HG03469 (cell line): ENCODE measurements around the gene HMG20A.

Source experiments
- ATAC-seq: cut with Tn5 transposase; IDR thresholded peaks from one replicate; pipeline ENCODE4 v1.9.1; 2021; ENCODE audit warnings: mild to moderate bottlenecking, moderate library complexity, moderate number of reproducible peaks; ENCODE audit not compliant: unreplicated experiment

HMG20A gene

GRCh38 chr15:77495838-77496596 lies 75.3 kb downstream of the HMG20A start:
- no peak for ATAC-seq

DNA sequence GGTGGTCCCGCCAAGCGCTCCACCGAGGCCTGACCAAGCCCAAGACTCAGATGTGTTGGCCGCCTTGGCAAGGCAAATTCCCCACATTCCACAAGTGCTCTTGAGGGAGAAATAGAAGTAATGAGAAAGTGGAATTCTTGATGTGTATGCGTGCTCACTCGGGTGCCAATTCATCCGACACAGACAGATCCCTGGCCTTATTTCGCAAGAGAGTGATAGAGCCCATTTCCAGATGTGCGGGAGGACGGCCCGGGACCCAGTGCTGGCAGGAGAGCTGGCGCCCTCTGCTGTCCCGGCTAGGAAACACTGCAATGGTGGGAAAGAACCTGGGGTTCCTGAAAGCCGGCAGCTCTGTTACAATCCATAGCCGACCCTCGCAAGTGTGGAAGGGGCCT lies 76.0 kb downstream of the HMG20A start:
- no peak for ATAC-seq

DNA sequence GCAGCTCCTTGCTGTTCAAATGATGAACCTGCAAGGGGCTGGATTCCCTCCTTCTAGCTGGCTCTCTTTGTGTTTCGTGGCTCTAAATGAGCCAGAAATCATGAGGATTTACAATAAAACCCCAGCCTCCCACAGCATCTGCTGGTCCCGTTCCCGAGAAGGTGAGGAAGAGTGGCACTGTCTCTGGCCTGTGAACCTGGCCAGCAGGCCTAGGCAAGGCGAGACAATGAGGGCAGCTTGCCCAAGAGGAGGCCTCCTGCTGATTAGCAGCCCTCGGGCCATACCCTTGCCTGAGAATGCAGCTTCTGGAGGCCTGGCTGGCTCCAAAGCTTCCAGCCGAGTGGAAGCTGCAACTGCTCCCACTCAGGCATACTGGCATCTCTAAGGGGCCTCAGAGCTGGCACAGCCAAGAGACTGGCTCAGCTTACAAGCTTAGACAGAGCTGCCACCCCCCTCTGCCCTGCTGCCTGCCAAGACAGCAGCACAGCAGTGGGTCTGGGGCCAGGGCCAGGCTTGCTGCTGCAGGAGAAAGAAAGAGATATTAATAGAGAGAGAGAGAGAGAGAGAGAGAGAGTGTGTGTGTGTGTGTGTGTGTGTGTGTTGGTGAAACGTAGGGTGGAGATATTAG lies 76.5 kb downstream of the HMG20A start:
- ATAC-seq = no peak

DNA sequence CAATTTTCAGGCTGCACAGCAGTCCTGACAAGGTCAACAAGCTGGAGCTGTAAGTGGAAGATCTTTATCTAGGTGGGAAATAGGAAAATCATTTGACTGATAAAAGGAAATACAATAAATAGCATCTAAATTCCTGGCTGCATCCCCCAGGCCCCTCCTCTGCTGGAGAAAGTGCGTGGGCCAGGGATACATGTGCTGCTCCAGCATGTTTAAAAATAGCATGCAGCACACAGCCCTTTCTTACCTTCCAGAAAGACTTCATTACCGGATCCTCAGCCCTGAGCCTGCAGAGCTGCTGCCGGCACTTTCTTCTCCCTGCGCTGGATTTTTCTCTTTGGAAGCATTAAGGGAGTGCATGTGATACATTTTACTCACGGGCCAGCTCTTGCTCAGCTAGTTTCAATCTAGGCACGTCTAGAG lies 77.3 kb downstream of the HMG20A start:
- ATAC-seq = no peak

DNA sequence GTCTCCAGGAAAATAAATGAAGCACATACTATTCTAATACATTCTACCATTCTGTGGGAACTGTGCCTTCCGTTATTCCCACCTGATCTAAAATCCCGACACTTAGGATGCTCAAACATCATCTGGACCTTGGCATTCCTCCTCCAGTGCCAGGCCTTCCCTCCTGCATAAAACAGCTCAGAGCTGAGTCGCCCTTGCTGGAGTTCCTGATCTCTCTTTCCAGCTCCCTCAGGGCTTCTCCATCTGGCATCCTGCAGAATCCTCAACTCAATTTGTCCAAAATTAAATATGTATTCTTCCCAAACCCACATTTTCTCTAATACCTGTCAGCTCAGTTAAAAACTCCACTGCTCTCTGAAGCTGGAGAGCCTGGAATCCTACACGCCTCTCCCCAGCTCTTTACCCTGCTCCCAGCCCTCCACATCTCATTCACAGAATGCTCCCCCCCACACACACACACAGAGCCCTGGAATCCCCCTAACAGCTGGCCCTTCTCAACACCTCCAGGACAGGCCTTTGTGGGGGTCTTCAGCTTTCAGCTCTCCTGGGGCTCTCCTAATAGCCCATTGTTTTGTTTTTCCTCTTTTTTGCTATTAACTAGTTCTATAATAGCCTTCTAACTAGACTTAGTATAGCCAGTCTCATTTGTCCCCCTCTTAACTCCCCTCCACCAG lies 78.5 kb downstream of the HMG20A start:
- ATAC-seq = no peak

DNA sequence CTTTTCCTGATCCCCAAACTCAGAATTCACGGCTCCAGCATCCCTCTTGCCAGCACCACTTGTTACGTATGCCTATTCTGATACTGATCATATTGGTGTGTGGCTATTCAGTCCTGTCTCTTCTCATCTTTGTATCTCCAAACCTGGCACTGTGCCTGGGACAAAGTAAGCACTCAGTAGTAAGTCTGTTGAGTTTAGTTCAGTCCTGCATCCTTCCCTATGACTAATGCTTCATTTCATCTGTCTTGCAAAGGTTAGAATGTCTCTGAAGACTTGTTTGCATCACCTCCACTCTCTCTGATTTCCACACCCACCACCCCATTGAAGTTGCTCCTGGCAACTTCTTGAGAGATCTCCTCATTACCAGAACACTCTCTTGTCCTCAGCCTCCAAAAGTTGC lies 80.3 kb downstream of the HMG20A start:
- ATAC-seq = no peak

- no peak for ATAC-seq
Observed at GRCh38 chr15:77502379-77503095, 81.8 kb downstream of the HMG20A start.

DNA sequence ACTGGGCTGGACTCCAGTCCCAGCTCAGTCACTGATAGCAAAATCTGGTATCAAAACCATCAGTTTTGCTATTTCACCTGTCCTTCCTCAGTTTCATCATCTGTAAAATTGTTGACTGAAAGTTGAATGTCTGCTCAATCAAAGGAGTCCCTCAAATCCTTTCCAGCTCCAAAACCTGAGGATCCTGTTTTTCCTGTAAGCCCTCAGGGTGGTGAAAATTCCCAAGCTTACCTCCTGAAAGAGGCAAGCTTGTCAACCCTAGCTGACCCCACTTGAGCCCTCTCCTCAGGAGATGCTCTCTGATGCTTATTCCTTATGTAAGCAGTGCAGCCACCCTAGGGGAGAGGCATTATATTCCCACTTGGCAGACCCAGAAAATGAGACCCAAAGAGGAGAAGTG lies 82.6 kb downstream of the HMG20A start:
- ATAC-seq = no peak

DNA sequence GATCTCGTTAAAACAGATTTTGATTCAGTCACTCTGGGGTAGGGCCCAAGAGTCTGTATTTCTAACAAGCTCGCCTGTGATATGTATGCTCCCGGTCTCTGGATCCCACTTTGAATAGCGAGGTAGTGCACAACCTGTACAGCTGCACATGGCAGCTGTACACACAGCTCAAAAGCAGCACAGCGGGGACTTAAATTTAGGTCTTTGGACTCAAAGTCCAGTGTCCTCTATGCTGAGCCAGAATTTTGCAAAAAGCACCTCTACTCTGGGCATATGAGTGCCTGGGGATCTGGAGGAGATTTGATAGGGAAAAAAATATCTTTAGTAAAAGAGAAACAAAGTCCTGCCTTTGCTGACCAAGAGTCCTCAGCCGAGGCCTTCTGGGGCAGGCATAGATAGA lies 83.1 kb downstream of the HMG20A start:
- no peak for ATAC-seq

- no peak for ATAC-seq
Observed at GRCh38 chr15:77504306-77504705, 83.6 kb downstream of the HMG20A start.

DNA sequence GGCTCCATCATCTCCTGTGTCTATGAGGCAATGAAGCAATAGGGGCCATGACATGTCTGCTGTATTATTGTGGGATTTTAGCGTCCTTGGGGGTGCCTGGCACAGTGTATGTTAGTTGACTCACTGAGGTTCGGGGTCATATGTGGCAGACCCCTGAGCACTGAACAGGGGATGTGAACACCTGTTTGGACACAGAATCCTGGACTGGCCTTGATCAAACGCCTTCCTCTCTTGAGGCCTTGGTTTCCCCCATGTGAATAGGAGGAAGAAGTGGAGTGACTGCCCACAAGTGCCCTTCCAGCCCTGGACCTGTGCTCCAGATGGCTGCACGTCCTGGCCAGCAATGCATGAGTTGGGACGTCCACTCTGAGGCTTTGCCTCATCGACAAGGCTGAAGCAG lies 84.2 kb downstream of the HMG20A start:
- ATAC-seq = no peak

DNA sequence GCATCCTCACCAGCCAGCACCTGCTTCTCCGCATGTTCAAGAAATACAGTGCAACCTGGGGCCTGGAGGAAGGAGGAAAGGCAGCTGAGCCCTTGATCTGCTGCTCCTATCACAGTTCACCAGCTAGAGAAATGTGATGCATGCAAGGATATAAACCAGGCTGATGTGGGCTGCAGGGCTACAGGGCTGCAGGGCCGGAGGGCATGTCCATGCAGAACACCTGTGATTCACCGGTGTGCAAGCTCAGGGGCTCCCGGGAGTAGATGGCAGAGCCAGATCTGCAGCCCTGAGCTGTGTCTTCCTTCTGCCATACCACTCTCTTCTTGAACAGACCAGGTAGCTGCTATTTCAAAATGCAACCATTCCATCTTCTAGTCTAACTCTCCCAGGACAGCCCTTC lies 84.9 kb downstream of the HMG20A start:
- no peak for ATAC-seq

DNA sequence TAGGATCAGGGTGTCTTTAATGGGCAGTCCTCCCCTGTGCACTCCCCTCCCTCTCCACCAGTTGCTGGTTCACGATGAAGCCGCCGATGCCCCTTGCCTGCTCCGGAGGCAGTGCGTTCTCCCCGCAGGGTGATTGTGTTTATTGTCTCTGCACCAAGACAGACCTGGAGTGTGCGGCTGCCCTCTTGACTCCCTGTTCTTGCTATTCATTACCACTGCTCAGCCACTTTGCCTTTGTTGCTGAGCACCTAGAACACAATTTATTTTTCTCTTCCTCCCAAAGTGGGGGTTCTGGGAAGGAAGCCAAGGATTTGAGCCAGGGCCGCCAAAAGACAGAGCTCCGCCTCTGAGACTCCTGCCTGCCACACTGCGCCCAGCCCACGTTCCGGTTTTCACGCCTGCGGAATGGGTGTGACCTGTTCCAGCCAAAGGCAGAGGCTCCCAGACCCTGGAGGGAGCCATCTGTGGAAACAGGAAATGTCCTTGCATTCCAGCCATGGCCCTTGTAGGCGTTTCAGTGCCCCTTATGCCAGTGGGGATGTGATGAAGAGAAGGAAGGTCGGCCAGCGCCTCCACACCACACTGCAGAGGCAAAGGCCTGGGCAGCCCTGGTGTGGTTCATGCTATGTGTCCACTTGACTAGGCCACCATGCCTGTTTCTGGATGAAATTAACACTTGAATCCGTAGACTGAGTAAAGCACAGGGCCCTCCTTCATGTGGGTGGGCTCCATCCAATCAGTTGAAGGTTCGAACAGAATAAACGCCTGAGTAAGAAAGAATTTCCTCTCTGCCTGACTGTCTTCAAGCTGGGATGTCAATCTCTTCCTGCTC lies 85.8 kb downstream of the HMG20A start:
- ATAC-seq = no peak

DNA sequence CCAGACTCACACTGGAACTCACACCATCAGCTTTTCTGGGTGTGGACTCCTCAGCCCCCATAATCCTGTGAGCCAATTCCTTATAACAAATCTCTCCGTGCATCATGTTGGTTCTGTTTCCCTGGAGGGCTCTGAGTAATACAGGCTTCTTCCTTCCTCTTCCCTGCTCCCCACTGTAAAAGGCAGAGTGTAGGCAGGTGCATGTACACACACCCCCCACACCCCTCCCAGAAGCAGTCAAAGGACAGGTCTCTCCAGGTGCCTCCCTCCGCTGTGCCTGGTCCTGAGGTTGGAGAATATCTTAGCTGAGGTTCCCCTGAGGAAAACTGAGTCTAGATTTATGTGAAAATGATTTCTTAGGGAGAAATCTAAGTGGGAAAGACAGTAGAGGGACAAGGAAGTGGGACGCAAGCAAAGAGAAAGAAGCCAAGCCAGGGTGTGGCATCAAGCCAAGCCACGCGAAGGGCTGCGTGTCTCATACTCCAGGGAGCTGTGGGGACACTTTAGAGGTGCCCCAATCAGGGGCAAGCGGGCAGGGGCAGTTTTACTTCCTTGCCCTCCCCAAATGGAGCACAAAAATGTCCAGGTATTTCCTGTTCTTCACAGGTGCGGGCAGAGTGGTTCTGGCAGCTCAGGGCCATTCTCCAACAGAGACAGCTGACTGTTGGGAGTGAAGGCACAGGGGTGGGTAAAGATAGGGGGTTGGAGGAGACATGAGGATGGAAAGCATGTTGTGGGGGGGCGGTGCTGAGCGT lies 86.6 kb downstream of the HMG20A start:
- ATAC-seq = no peak

DNA sequence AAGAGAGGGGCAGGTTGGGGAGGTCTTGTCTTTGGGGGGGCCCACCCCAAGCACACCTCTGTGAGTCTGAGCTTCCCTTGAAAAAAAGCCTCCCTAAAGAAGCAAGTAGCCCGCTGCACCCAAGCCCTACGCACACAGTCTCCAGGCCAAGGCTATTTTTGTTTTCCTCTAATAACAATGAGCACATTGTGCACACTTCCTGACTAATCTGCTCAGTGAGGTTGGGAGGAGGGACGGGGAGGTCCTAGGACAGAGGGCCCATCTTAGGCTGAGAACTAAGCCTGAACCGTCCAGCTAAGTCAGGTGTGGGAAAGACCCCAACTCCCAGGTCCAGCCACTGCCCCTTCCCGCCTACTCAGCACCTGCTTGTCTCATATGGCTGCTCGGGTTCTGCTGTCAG lies 87.2 kb downstream of the HMG20A start:
- no peak for ATAC-seq

DNA sequence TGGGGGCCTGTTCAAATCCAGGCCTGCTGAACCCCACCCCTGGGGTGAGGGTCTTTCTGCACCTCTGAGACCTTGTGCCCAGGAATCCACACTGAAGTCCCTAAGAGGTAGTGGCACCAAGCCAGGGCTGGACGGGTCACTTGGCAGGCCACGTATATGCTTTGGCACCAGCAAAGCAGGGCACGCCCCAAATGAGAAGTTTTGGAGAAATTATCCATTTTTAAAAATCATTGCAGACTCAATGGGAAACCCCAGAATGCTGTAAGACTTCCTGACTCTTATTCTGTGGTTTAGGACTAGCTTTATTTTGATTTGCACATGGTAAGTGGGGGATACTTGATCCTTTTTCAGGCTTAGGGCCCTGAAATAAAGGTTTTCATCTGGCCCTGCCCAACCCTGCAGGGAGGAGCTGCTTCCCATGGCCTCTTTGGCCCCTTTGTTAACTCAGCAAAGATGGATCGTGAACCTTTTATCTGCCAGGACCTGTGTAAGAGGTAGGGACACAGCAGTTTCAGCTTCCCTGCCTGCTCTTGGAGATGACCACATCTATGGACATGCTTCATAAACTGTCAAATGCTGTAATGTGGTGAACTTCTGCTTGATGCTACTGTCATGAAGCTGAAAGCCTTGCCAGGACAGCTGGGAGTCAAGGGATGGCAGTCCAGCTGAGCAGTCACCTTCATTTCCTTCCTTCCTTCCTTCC lies 88.0 kb downstream of the HMG20A start:
- ATAC-seq = no peak

- ATAC-seq = no peak
Observed at GRCh38 chr15:77510066-77511057, 89.7 kb downstream of the HMG20A start.

GRCh38 chr15:77511869-77512268 lies 91.2 kb downstream of the HMG20A start:
- no peak for ATAC-seq
